ENCODE measurements around the gene WASHC2A.
"Not testable (repeated sequence)": the region's sequence is repeated elsewhere in the genome, so short reads cannot be mapped to it uniquely, and the experiment has no call there.

Gene WASHC2A

DNA sequence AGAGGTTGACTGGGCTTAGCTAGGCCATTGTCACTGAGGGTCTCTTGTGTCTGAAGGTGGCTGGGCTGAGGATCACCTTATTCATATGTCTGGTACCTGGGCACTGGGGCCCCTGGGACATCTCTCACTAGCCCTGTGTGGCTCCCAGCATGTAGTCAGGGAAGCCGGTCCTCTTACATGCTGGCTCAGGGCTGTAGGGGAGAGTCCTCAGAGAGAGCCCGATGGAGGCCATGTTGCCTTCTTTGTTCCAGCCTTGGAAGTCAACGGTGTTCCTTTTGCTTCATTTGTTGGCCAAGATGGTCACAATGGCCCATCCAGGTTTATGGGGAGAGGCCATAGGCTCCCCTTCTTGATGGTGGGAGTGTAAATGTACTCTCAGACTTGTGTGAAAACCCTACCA, 34.0 kb downstream of the WASHC2A start:
- not testable (repeated sequence) for H3K9me3 ChIP-seq (ENCODE audit: control insufficient read depth in 1 of 2, low read length in 2 of 2); H3K27ac ChIP-seq (ENCODE audit: low read depth, low read length); H3K27me3 ChIP-seq (ENCODE audit: control insufficient read depth in 1 of 2, insufficient read depth in 2 of 2, low read length in 2 of 2); H3K4me3 ChIP-seq (ENCODE audit: low read depth in 1 of 2, low read length in 2 of 2); H3K9ac ChIP-seq (ENCODE audit: low read depth in 1 of 2, low read length in 2 of 2); H3K4me1 ChIP-seq (ENCODE audit: control insufficient read depth in 1 of 2, insufficient read depth in 2 of 2, low read length in 2 of 2)
- H3K36me3 ChIP-seq (ENCODE audit: control insufficient read depth in 1 of 2, insufficient read depth in 2 of 2, low read length in 2 of 2): peaks cover 8 to 12% of the 10 kb centered on the region in 2 donors

DNA sequence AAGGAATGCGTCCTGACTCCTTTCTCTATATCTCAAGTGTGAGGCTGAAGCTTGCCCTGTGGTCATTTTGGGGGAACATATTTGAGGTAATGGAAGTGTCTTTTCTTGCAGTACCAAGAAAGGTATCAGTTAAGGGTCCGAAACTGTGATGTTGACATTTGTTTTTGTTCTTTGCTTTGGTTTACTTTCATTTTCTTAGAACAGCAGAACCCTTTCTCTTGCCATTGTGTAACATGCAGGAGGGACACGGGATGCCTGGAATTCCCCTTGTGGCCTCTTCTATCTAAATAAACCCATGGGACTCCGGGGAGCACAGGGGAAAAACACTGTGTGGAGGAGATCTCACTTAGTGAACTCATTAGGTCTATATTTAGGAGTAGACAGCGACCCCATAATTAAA, 34.5 kb downstream of the WASHC2A start:
- not testable (repeated sequence) for H3K27ac ChIP-seq (ENCODE audit: low read depth, low read length); H3K9me3 ChIP-seq (ENCODE audit: control insufficient read depth in 1 of 2, low read length in 2 of 2); H3K4me1 ChIP-seq (ENCODE audit: control insufficient read depth in 1 of 2, insufficient read depth in 2 of 2, low read length in 2 of 2); H3K27me3 ChIP-seq (ENCODE audit: control insufficient read depth in 1 of 2, insufficient read depth in 2 of 2, low read length in 2 of 2); H3K4me3 ChIP-seq (ENCODE audit: low read depth in 1 of 2, low read length in 2 of 2); H3K9ac ChIP-seq (ENCODE audit: low read depth in 1 of 2, low read length in 2 of 2)
- H3K36me3 ChIP-seq (ENCODE audit: control insufficient read depth in 1 of 2, insufficient read depth in 2 of 2, low read length in 2 of 2): peaks cover 8 to 12% of the 10 kb centered on the region in 2 donors

DNA sequence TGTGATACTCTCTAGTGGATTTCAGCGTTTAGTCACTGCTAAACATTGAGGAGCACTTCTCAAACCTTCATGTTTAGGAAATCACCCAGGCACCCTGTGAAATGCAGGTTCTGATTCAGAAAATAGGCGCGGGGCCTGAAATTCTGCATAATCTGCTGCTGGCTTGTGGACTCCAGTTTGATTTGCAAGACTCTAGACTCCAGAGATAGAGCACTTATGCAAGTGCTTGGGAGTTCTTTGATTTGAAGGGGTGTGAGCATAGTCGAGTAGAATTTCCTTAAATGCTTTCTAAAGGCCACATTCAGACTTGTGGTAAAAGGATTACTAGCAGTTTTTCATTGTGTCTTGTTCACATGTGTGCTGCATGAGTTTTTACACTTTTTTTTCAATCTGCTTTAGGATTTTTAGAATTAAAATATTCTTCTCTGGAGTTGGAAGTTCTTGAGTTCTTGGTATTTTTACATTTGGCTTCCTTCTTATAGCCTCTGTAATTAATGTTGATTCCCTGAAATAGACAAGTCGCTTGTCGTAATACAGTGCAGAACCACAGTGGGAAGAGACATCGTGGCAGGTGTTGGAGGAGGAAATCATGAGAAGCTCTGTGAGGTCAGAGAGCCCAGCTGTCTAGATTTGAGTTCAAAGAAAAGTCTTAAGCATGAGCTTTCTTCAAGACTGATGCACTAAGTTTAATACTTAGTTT, 41.4 kb downstream of the WASHC2A start:
- H3K4me3 ChIP-seq (ENCODE audit: low read depth in 1 of 2, low read length in 2 of 2); H3K27ac ChIP-seq (ENCODE audit: low read depth, low read length); H3K9me3 ChIP-seq (ENCODE audit: control insufficient read depth in 1 of 2, low read length in 2 of 2); H3K9ac ChIP-seq (ENCODE audit: low read depth in 1 of 2, low read length in 2 of 2); H3K27me3 ChIP-seq (ENCODE audit: control insufficient read depth in 1 of 2, insufficient read depth in 2 of 2, low read length in 2 of 2); H3K36me3 ChIP-seq (ENCODE audit: control insufficient read depth in 1 of 2, insufficient read depth in 2 of 2, low read length in 2 of 2); H3K4me1 ChIP-seq (ENCODE audit: control insufficient read depth in 1 of 2, insufficient read depth in 2 of 2, low read length in 2 of 2): not testable (repeated sequence)

DNA sequence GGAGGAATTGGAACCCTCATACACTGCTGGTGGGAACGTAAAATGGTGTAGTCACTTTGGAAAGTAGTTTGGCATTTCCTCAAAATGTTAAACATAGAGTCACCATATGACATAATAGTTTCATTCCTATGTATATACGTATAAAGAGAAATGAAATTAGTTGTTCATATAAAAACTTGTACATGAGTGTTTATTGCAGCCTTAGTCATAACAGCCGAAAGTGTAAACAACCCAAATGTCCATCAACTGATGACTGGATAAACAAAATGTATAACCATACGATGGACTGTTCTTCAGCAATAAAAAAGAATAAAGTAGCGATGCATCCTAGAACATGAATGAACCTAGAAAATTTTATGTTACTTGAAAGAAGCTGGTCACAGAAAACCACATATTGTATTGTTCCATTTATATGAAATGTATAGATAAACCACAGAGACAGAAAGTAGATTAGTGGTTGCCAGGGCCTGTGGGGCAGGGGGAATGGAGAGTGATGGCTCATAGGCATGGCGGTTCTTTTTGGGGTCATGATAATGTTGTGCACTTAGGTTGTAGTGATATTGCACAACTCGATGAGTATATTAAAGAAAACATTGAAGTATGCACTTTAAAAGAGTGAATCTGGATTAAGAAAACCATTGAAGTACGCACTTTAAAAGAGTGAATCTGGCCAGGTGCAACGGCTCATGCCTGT, 44.8 kb downstream of the WASHC2A start:
- H3K36me3 ChIP-seq (ENCODE audit: control insufficient read depth in 1 of 2, insufficient read depth in 2 of 2, low read length in 2 of 2); H3K27ac ChIP-seq (ENCODE audit: low read depth, low read length); H3K27me3 ChIP-seq (ENCODE audit: control insufficient read depth in 1 of 2, insufficient read depth in 2 of 2, low read length in 2 of 2); H3K9ac ChIP-seq (ENCODE audit: low read depth in 1 of 2, low read length in 2 of 2); H3K4me3 ChIP-seq (ENCODE audit: low read depth in 1 of 2, low read length in 2 of 2); H3K9me3 ChIP-seq (ENCODE audit: control insufficient read depth in 1 of 2, low read length in 2 of 2); H3K4me1 ChIP-seq (ENCODE audit: control insufficient read depth in 1 of 2, insufficient read depth in 2 of 2, low read length in 2 of 2): not testable (repeated sequence)

- not testable (repeated sequence) for H3K4me1 ChIP-seq (ENCODE audit: control insufficient read depth in 1 of 2, insufficient read depth in 2 of 2, low read length in 2 of 2); H3K27ac ChIP-seq (ENCODE audit: low read depth, low read length); H3K27me3 ChIP-seq (ENCODE audit: control insufficient read depth in 1 of 2, insufficient read depth in 2 of 2, low read length in 2 of 2); H3K4me3 ChIP-seq (ENCODE audit: low read depth in 1 of 2, low read length in 2 of 2); H3K9ac ChIP-seq (ENCODE audit: low read depth in 1 of 2, low read length in 2 of 2); H3K9me3 ChIP-seq (ENCODE audit: control insufficient read depth in 1 of 2, low read length in 2 of 2)
- H3K36me3 ChIP-seq (ENCODE audit: control insufficient read depth in 1 of 2, insufficient read depth in 2 of 2, low read length in 2 of 2): peaks cover 0 to 21% of the 10 kb centered on the region in 2 donors
These were observed 59.0 kb downstream of the WASHC2A start for GRCh38 chr10:50126765-50127164.

GRCh38 chr10:50127770-50128292, 60.1 kb downstream of the WASHC2A start:
- H3K9me3 ChIP-seq (ENCODE audit: control insufficient read depth in 1 of 2, low read length in 2 of 2); H3K27me3 ChIP-seq (ENCODE audit: control insufficient read depth in 1 of 2, insufficient read depth in 2 of 2, low read length in 2 of 2); H3K9ac ChIP-seq (ENCODE audit: low read depth in 1 of 2, low read length in 2 of 2); H3K4me3 ChIP-seq (ENCODE audit: low read depth in 1 of 2, low read length in 2 of 2); H3K27ac ChIP-seq (ENCODE audit: low read depth, low read length); H3K4me1 ChIP-seq (ENCODE audit: control insufficient read depth in 1 of 2, insufficient read depth in 2 of 2, low read length in 2 of 2): not testable (repeated sequence)
- H3K36me3 ChIP-seq (ENCODE audit: control insufficient read depth in 1 of 2, insufficient read depth in 2 of 2, low read length in 2 of 2): peaks cover 4 to 30% of the 10 kb centered on the region in 2 donors

DNA sequence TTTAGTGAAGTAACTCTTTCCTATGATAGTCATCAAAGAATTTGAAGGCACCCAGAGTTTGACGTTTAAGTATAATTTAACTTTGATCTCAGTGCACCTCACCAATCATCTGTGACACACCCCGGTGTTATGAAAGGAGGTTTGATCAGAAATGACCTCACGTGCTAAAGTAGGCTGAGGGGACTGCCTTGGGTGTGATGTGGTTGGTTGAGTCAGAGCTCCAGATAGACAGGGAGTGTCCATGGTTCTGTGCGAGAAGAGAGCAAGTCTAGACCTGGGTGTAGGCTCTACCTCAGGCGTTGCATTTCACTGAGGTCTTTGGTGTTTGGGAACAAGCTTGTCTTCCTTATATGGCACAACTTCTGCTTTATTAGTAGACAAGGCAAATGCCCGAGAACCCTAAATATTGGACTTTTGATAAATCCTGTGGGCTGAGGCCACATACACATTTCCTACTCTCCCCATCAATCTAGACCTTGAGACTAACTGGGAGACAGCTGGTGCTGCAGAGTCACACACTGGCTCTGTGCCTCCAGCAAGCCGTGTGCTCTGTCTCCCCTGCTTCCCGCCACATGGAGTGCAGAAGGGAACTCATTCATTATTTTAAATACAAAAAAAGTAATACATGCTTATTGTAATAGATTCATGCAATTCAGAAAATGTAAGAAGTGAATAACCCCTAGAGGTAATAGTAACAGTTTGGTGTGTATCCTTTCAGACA, 63.7 kb downstream of the WASHC2A start:
- H3K36me3 ChIP-seq (ENCODE audit: control insufficient read depth in 1 of 2, insufficient read depth in 2 of 2, low read length in 2 of 2): peaks cover 5 to 29% of the 10 kb centered on the region in 2 donors
- H3K27ac ChIP-seq (ENCODE audit: low read depth, low read length); H3K9me3 ChIP-seq (ENCODE audit: control insufficient read depth in 1 of 2, low read length in 2 of 2); H3K4me3 ChIP-seq (ENCODE audit: low read depth in 1 of 2, low read length in 2 of 2); H3K27me3 ChIP-seq (ENCODE audit: control insufficient read depth in 1 of 2, insufficient read depth in 2 of 2, low read length in 2 of 2); H3K4me1 ChIP-seq (ENCODE audit: control insufficient read depth in 1 of 2, insufficient read depth in 2 of 2, low read length in 2 of 2); H3K9ac ChIP-seq (ENCODE audit: low read depth in 1 of 2, low read length in 2 of 2): not testable (repeated sequence)

DNA sequence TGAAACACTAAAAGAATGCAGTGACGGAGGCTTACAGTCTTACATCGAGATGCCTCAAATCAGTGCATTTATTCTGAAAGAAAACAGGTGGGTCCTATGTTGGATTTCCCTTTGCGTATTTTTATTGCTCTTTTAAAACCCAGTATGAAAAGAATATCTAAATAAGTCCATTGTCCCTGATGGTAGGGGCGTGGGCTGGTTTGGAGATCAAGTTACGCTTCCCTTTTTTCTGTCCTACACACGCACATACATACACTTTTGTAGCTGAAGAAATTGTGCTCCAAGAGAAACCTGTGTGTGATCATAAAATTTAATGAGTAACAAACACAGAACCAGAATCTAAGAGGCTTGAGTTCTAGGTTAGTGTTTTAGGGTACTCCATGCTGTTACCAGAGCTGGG, 64.6 kb downstream of the WASHC2A start:
- H3K9ac ChIP-seq (ENCODE audit: low read depth in 1 of 2, low read length in 2 of 2); H3K27ac ChIP-seq (ENCODE audit: low read depth, low read length); H3K27me3 ChIP-seq (ENCODE audit: control insufficient read depth in 1 of 2, insufficient read depth in 2 of 2, low read length in 2 of 2); H3K9me3 ChIP-seq (ENCODE audit: control insufficient read depth in 1 of 2, low read length in 2 of 2); H3K4me1 ChIP-seq (ENCODE audit: control insufficient read depth in 1 of 2, insufficient read depth in 2 of 2, low read length in 2 of 2); H3K4me3 ChIP-seq (ENCODE audit: low read depth in 1 of 2, low read length in 2 of 2): not testable (repeated sequence)
- H3K36me3 ChIP-seq (ENCODE audit: control insufficient read depth in 1 of 2, insufficient read depth in 2 of 2, low read length in 2 of 2): peaks cover 5 to 29% of the 10 kb centered on the region in 2 donors

DNA sequence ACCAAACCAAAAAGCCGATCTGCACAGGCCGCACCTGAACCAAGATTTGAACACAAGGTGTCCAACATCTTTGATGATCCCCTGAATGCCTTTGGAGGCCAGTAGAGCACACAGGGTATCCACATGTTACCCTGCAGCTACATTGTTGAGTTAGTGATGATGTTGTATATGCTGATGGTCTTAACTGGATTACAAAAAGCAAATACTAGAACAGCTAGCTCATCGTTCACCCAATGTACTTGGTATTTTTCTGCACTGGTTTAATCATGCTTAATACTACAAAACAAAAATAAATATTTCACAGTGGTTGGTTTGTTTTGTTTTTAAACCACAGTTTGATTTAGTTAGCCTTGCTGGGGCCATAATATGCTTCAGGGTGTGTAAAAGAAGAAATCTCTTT, 65.1 kb downstream of the WASHC2A start:
- H3K9me3 ChIP-seq (ENCODE audit: control insufficient read depth in 1 of 2, low read length in 2 of 2); H3K4me3 ChIP-seq (ENCODE audit: low read depth in 1 of 2, low read length in 2 of 2); H3K27ac ChIP-seq (ENCODE audit: low read depth, low read length); H3K27me3 ChIP-seq (ENCODE audit: control insufficient read depth in 1 of 2, insufficient read depth in 2 of 2, low read length in 2 of 2); H3K9ac ChIP-seq (ENCODE audit: low read depth in 1 of 2, low read length in 2 of 2); H3K4me1 ChIP-seq (ENCODE audit: control insufficient read depth in 1 of 2, insufficient read depth in 2 of 2, low read length in 2 of 2): not testable (repeated sequence)
- H3K36me3 ChIP-seq (ENCODE audit: control insufficient read depth in 1 of 2, insufficient read depth in 2 of 2, low read length in 2 of 2): peaks cover 5 to 29% of the 10 kb centered on the region in 2 donors

- not testable (repeated sequence) for H3K4me1 ChIP-seq (ENCODE audit: control insufficient read depth in 1 of 2, insufficient read depth in 2 of 2, low read length in 2 of 2); H3K27me3 ChIP-seq (ENCODE audit: control insufficient read depth in 1 of 2, insufficient read depth in 2 of 2, low read length in 2 of 2); H3K9me3 ChIP-seq (ENCODE audit: control insufficient read depth in 1 of 2, low read length in 2 of 2); H3K4me3 ChIP-seq (ENCODE audit: low read depth in 1 of 2, low read length in 2 of 2); H3K36me3 ChIP-seq (ENCODE audit: control insufficient read depth in 1 of 2, insufficient read depth in 2 of 2, low read length in 2 of 2); H3K9ac ChIP-seq (ENCODE audit: low read depth in 1 of 2, low read length in 2 of 2); H3K27ac ChIP-seq (ENCODE audit: low read depth, low read length)
These were observed 75.9 kb downstream of the WASHC2A start for GRCh38 chr10:50143512-50144174.

Data from duodenal mucosa (tissue), 2 donors.